Activated CD4-positive, alpha-beta T cell treated with anti-CD3 and anti-CD28 coated beads for 36 hours (primary cell): ENCODE measurements around the gene NUDT6. TPM values are rescaled to one million over a fixed set of nuclear protein-coding genes. Genes with fewer than 3 reads are reported as not detected.
"Not testable (repeated sequence)": the region's sequence is repeated elsewhere in the genome, so short reads cannot be mapped to it uniquely, and the experiment has no call there.

Source experiments
- ATAC-seq: fragments of 200-7000 bp; cut with Tn5 transposase; one replicate; pipeline ENCODE4 v1.10.0; 2021; ENCODE audit warnings: mild to moderate bottlenecking, moderate library complexity
- CTCF ChIA-PET: fragments of 350-600 bp; sonication (Branson Sonifier 250); formaldehyde crosslinking; loops from one replicate; lab custom pipeline; 2021; ENCODE audit warnings: antibody characterized with exemption; lab: Charles Lee
- POLR2A ChIA-PET: fragments of 350-600 bp; sonication (Branson Sonifier 250); formaldehyde crosslinking; loops from one replicate; lab custom pipeline; 2021; ENCODE audit warnings: antibody characterized with exemption, inconsistent platforms; lab: Charles Lee
- DNase-seq: peaks from one replicate; pipeline ENCODE4 v3.0.0-alpha.2; 2020
- H3K27ac Mint-ChIP-seq: one replicate; pipeline ENCODE4 v1.8.0; 2021; ENCODE audit warnings: mixed read lengths
- H3K27me3 Mint-ChIP-seq: one replicate; pipeline ENCODE4 v1.8.0; 2021; ENCODE audit warnings: mixed read lengths
- H3K36me3 Mint-ChIP-seq: one replicate; pipeline ENCODE4 v1.8.0; 2021; ENCODE audit warnings: low read depth, mixed read lengths
- H3K4me1 Mint-ChIP-seq: one replicate; pipeline ENCODE4 v1.8.0; 2021; ENCODE audit warnings: mixed read lengths
- H3K4me3 Mint-ChIP-seq: one replicate; pipeline ENCODE4 v1.8.0; 2021; ENCODE audit warnings: mild to moderate bottlenecking, moderate library complexity, mixed read lengths
- H3K9me3 Mint-ChIP-seq: one replicate; pipeline ENCODE4 v1.8.0; 2021; ENCODE audit warnings: low read depth, mixed read lengths
- intact Hi-C, 2 experiments: fragments of 100-400 bp; cut with DNase I in 1 of 2; cut with micrococcal nuclease in 1 of 2; formaldehyde crosslinking; loops; one replicate each; pipeline versions ENCODE4 v1.14.2 to v1.15.1; 2022 to 2024; cut with DNase I, micrococcal nuclease
- total RNA-seq, 2 experiments: library from RNA; stranded (reverse); gene quantifications; one replicate each; pipeline ENCODE4 v1.2.3, GENCODE V29; 2021

The NUDT6 gene
- total RNA-seq, 2 experiments from 2014 or later = 8.8 to 9.2 TPM

- no peak for DNase-seq
- no peak overlapping the region for H3K4me3 Mint-ChIP-seq
- no peak overlapping the region for H3K27ac Mint-ChIP-seq
- ATAC-seq = no peak
- intact Hi-C loops = no loop called here
- H3K9me3 Mint-ChIP-seq = no peaks in the 10 kb centered on the region
- no peaks in the 10 kb centered on the region for H3K27me3 Mint-ChIP-seq
- POLR2A ChIA-PET = no interaction called here
- no peaks in the 10 kb centered on the region for H3K4me1 Mint-ChIP-seq
- CTCF ChIA-PET = no interaction called here
- peaks cover 65% of the 10 kb centered on the region for H3K36me3 Mint-ChIP-seq
These were observed 26.3 kb upstream of the NUDT6 start for GRCh38 chr4:122948671-122949070.

- POLR2A ChIA-PET = no interaction called here
- Mint-ChIP-seq H3K36me3 (peaks cover 50% of the 10 kb centered on the region), H3K27ac (no peak overlapping the region), H3K9me3 (peaks cover 2% of the 10 kb centered on the region), H3K27me3 (no peaks in the 10 kb centered on the region), H3K4me3 (no peak overlapping the region), H3K4me1 (no peaks in the 10 kb centered on the region)
- DNase-seq (no peak), ATAC-seq (no peak)
- CTCF ChIA-PET = no interaction called here
- intact Hi-C loops = no loop called here
These were observed 23.7 kb upstream of the NUDT6 start for GRCh38 chr4:122946142-122946541.

- H3K4me3 Mint-ChIP-seq, intact Hi-C loops, H3K9me3 Mint-ChIP-seq, ATAC-seq, POLR2A ChIA-PET, CTCF ChIA-PET, H3K4me1 Mint-ChIP-seq, DNase-seq, H3K27ac Mint-ChIP-seq, H3K27me3 Mint-ChIP-seq: not testable (repeated sequence)
- peaks cover 49% of the 10 kb centered on the region for H3K36me3 Mint-ChIP-seq
These were observed 22.7 kb upstream of the NUDT6 start for GRCh38 chr4:122945136-122945535.

GRCh38 chr4:122932763-122933162, 10.4 kb upstream of the NUDT6 start:
- intact Hi-C loops = no loop called here
- no peak for ATAC-seq
- Mint-ChIP-seq H3K4me3 (no peak overlapping the region), H3K36me3 (peaks cover 30% of the 10 kb centered on the region), H3K27ac (no peak overlapping the region), H3K27me3 (no peaks in the 10 kb centered on the region), H3K9me3 (no peaks in the 10 kb centered on the region), H3K4me1 (no peaks in the 10 kb centered on the region)
- no peak for DNase-seq
- ChIA-PET POLR2A (no interaction called here), CTCF (interaction anchor here (0.8 to 1.5 kb wide), 3 partner anchors 60 to 354 kb away, joined by 3 to 4 read pairs (median 3); no protein-coding TSS in a partner anchor)

GRCh38 chr4:122930862-122931261, 8.5 kb upstream of the NUDT6 start:
- intact Hi-C loops = no loop called here
- H3K4me1 Mint-ChIP-seq = peaks cover 5% of the 10 kb centered on the region

GRCh38 chr4:122928930-122929329, 6.5 kb upstream of the NUDT6 start:
- DNase-seq = peak; percentile 17
- no peaks in the 10 kb centered on the region for H3K9me3 Mint-ChIP-seq
- no peak overlapping the region for H3K27ac Mint-ChIP-seq
- intact Hi-C loops = loop anchor here in 1 of 2 experiments (10.0 kb wide), 1 partner anchor 1104 kb away; the partner anchor contains the start of gene CCNA2
- no peaks in the 10 kb centered on the region for H3K27me3 Mint-ChIP-seq
- CTCF ChIA-PET = interaction anchor here (1.0 to 3.3 kb wide), 5 partner anchors 15 to 524 kb away, joined by 3 to 14 read pairs (median 11); partner anchors contain the start of gene BBS12
- peaks cover 5% of the 10 kb centered on the region for H3K4me1 Mint-ChIP-seq
- H3K36me3 Mint-ChIP-seq = peaks cover 11% of the 10 kb centered on the region
- ATAC-seq = peak; percentile 42
- POLR2A ChIA-PET = no interaction called here
- no peak overlapping the region for H3K4me3 Mint-ChIP-seq

More at GRCh38 chr4:122930862-122931261, 8.5 kb upstream of the NUDT6 start:
- no peak for ATAC-seq
- H3K9me3 Mint-ChIP-seq = no peaks in the 10 kb centered on the region
- no peaks in the 10 kb centered on the region for H3K27me3 Mint-ChIP-seq
- no peak overlapping the region for H3K4me3 Mint-ChIP-seq
- H3K36me3 Mint-ChIP-seq = peaks cover 24% of the 10 kb centered on the region
- no peak for DNase-seq
- ChIA-PET CTCF (interaction anchor here (0.7 to 3.3 kb wide), 14 partner anchors 9 to 476 kb away, joined by 3 to 14 read pairs (median 4); partner anchors contain the start of genes BBS12 and NUDT6), POLR2A (no interaction called here)
- no peak overlapping the region for H3K27ac Mint-ChIP-seq

GRCh38 chr4:122922877-122923511, 597 bp upstream of the NUDT6 start:
- H3K4me3 Mint-ChIP-seq = no peak overlapping the region

GRCh38 chr4:122921300-122921699, 1.1 kb downstream of the NUDT6 start:
- H3K27me3 Mint-ChIP-seq = no peaks in the 10 kb centered on the region
- H3K4me3 Mint-ChIP-seq = peak overlapping the region; percentile 33
- DNase-seq (no peak), ATAC-seq (no peak)
- CTCF ChIA-PET = interaction anchor here (0.7 to 5.9 kb wide), 7 partner anchors 8 to 339 kb away, joined by 3 to 29 read pairs (median 14); partner anchors contain the start of gene BBS12
- H3K4me1 Mint-ChIP-seq = peaks cover 4% of the 10 kb centered on the region
- H3K27ac Mint-ChIP-seq = no peak overlapping the region
- H3K36me3 Mint-ChIP-seq = peaks cover 2% of the 10 kb centered on the region
- POLR2A ChIA-PET = no interaction called here
- no peaks in the 10 kb centered on the region for H3K9me3 Mint-ChIP-seq
- intact Hi-C loops = loop anchor here (5.0 to 10.0 kb wide), 6 partner anchors 94 to 1096 kb away; partner anchors contain the start of genes CCNA2 (in 1 of the 2), FGF2 (in 1 of the 2), IL2 (in 1 of the 2) and SPRY1 (in 1 of the 2)

More at GRCh38 chr4:122922877-122923511, 597 bp upstream of the NUDT6 start:
- H3K4me1 Mint-ChIP-seq = peaks cover 9% of the 10 kb centered on the region
- H3K9me3 Mint-ChIP-seq = no peaks in the 10 kb centered on the region
- POLR2A ChIA-PET = interaction anchor here (0.7 kb wide), 1 partner anchor 274 kb away, joined by 4 read pairs; no protein-coding TSS in a partner anchor
- intact Hi-C loops = loop anchor here (1.0 to 10.0 kb wide), 12 partner anchors 96 to 1098 kb away; partner anchors contain the start of genes BBS12 (in 2 of the 2), BLTP1 (in 1 of the 2), CCNA2 (in 1 of the 2) and FGF2 (in 1 of the 2)
- ATAC-seq (peak; percentile 98), DNase-seq (peak; percentile 93)
- H3K27ac Mint-ChIP-seq = peak overlapping the region; percentile 87
- no peaks in the 10 kb centered on the region for H3K36me3 Mint-ChIP-seq
- CTCF ChIA-PET = interaction anchor here (0.5 to 5.9 kb wide), 12 partner anchors 8 to 1741 kb away, joined by 3 to 29 read pairs (median 6); partner anchors contain the start of gene BBS12
- no peaks in the 10 kb centered on the region for H3K27me3 Mint-ChIP-seq

- intact Hi-C loops = loop anchor here (5.0 to 10.0 kb wide), 6 partner anchors 93 to 1096 kb away; partner anchors contain the start of genes CCNA2 (in 1 of the 2), FGF2 (in 1 of the 2), IL2 (in 1 of the 2) and SPRY1 (in 1 of the 2)
- no peaks in the 10 kb centered on the region for H3K9me3 Mint-ChIP-seq
- peaks cover 4% of the 10 kb centered on the region for H3K4me1 Mint-ChIP-seq
- ATAC-seq (no peak), DNase-seq (no peak)
- no peak overlapping the region for H3K27ac Mint-ChIP-seq
- no peaks in the 10 kb centered on the region for H3K27me3 Mint-ChIP-seq
- H3K4me3 Mint-ChIP-seq = no peak overlapping the region
- CTCF ChIA-PET = interaction anchor here (0.6 to 5.9 kb wide), 8 partner anchors 7 to 318 kb away, joined by 3 to 29 read pairs (median 11); partner anchors contain the start of gene BBS12
- peaks cover 2% of the 10 kb centered on the region for H3K36me3 Mint-ChIP-seq
- POLR2A ChIA-PET = interaction anchor here (0.7 kb wide), 1 partner anchor 231 kb away, joined by 4 read pairs; no protein-coding TSS in a partner anchor
These were observed 1.9 kb downstream of the NUDT6 start for GRCh38 chr4:122920473-122920872.

- Mint-ChIP-seq H3K9me3 (no peaks in the 10 kb centered on the region), H3K27me3 (no peaks in the 10 kb centered on the region), H3K4me1 (peaks cover 4% of the 10 kb centered on the region), H3K4me3 (no peak overlapping the region), H3K36me3 (peaks cover 2% of the 10 kb centered on the region), H3K27ac (no peak overlapping the region)
- CTCF ChIA-PET = interaction anchor here (1.0 kb wide), 1 partner anchor 14 kb away, joined by 3 read pairs; no protein-coding TSS in a partner anchor
- no peak for ATAC-seq
- intact Hi-C loops = no loop called here
- no peak for DNase-seq
- POLR2A ChIA-PET = no interaction called here
These were observed 4.7 kb downstream of the NUDT6 start for GRCh38 chr4:122917731-122918130.

- intact Hi-C loops = loop anchor here (1.0 to 5.0 kb wide), 3 partner anchors 157 to 1013 kb away; no protein-coding TSS in a partner anchor
- H3K4me3 Mint-ChIP-seq = no peak overlapping the region
These were observed 7.5 kb downstream of the NUDT6 start for GRCh38 chr4:122914938-122915337.

More at GRCh38 chr4:122914938-122915337, 7.5 kb downstream of the NUDT6 start:
- Mint-ChIP-seq H3K36me3 (peaks cover 5% of the 10 kb centered on the region), H3K9me3 (no peaks in the 10 kb centered on the region), H3K4me1 (no peaks in the 10 kb centered on the region), H3K27me3 (no peaks in the 10 kb centered on the region), H3K27ac (no peak overlapping the region)
- DNase-seq (no peak), ATAC-seq (no peak)
- ChIA-PET POLR2A (interaction anchor here (0.6 kb wide), 1 partner anchor 349 kb away, joined by 5 read pairs; no protein-coding TSS in a partner anchor), CTCF (interaction anchor here (0.6 to 6.2 kb wide), 41 partner anchors 8 to 566 kb away, joined by 3 to 54 read pairs (median 4); partner anchors contain the start of genes BBS12 and NUDT6)
